Astrocyte (in vitro differentiated cells and primary cell): ENCODE results near the gene RABEP2. TPM values are rescaled to one million over a fixed set of nuclear protein-coding genes. Genes with fewer than 3 reads are reported as not detected.

Experiments used
- DNase-seq: peaks from one replicate; pipeline ENCODE4 v3.0.0-alpha.2; 2010; ENCODE audit warnings: low read depth
- FAIRE-seq: peaks from 2 replicates; lab custom pipeline; 2011; peaks lifted over from hg19 to GRCh38; lab: Jason Lieb, UNC
- H2AFZ ChIP-seq: 2 replicates; pipeline ENCODE4 v1.6.0; 2012; ENCODE audit warnings: low read depth, low read length, inconsistent platforms
- H3K27ac ChIP-seq: 2 replicates; pipeline ENCODE4 v1.5.1; 2011; ENCODE audit warnings: low read depth, low read length, inconsistent platforms
- H3K27me3 ChIP-seq: 2 replicates; pipeline ENCODE4 v1.6.0; 2011; ENCODE audit warnings: low read length, inconsistent platforms; ENCODE audit not compliant: insufficient read depth
- H3K36me3 ChIP-seq: 2 replicates; pipeline ENCODE4 v1.5.1; 2011; ENCODE audit warnings: low read length, inconsistent platforms; ENCODE audit not compliant: insufficient read depth
- H3K4me1 ChIP-seq: 2 replicates; pipeline ENCODE4 v1.5.1; 2011; ENCODE audit warnings: low read length, inconsistent platforms; ENCODE audit not compliant: insufficient read depth
- H3K4me2 ChIP-seq: 2 replicates; pipeline ENCODE4 v1.6.0; 2012; ENCODE audit warnings: low read length, inconsistent platforms
- H3K4me3 ChIP-seq: 2 replicates; pipeline ENCODE4 v1.5.1; 2011; ENCODE audit warnings: low read depth, mild to moderate bottlenecking, low read length, inconsistent platforms; ENCODE audit not compliant: insufficient read depth
- H3K79me2 ChIP-seq: 2 replicates; pipeline ENCODE4 v1.6.0; 2012; ENCODE audit warnings: mild to moderate bottlenecking, low read length, inconsistent platforms; ENCODE audit not compliant: insufficient read depth
- H3K9ac ChIP-seq: 2 replicates; pipeline ENCODE4 v1.6.0; 2012; ENCODE audit warnings: mild to moderate bottlenecking, low read length, inconsistent platforms
- H3K9me3 ChIP-seq: 2 replicates; pipeline ENCODE4 v1.5.1; 2012; ENCODE audit warnings: low read depth, mild to moderate bottlenecking, low read length, inconsistent platforms; ENCODE audit not compliant: insufficient read depth
- H4K20me1 ChIP-seq: 2 replicates; pipeline ENCODE4 v1.6.0; 2012; ENCODE audit warnings: low read length, inconsistent platforms; ENCODE audit not compliant: insufficient read depth
- H3K27ac Mint-ChIP-seq: one replicate; pipeline ENCODE4 v1.8.0; 2021; ENCODE audit warnings: mild to moderate bottlenecking, mixed read lengths; ENCODE audit not compliant: unreplicated experiment
- H3K27me3 Mint-ChIP-seq: one replicate; pipeline ENCODE4 v1.8.0; 2021; ENCODE audit warnings: low read depth, mixed read lengths; ENCODE audit not compliant: unreplicated experiment
- H3K36me3 Mint-ChIP-seq: one replicate; pipeline ENCODE4 v1.8.0; 2021; ENCODE audit warnings: low read depth, mixed read lengths; ENCODE audit not compliant: unreplicated experiment
- H3K4me1 Mint-ChIP-seq: one replicate; pipeline ENCODE4 v1.8.0; 2021; ENCODE audit warnings: low read depth, mixed read lengths; ENCODE audit not compliant: unreplicated experiment
- H3K4me3 Mint-ChIP-seq: one replicate; pipeline ENCODE4 v1.8.0; 2021; ENCODE audit warnings: mild to moderate bottlenecking, moderate library complexity, mixed read lengths; ENCODE audit not compliant: unreplicated experiment
- H3K9me3 Mint-ChIP-seq: one replicate; pipeline ENCODE4 v1.8.0; 2021; ENCODE audit warnings: mild to moderate bottlenecking, mixed read lengths; ENCODE audit not compliant: unreplicated experiment
- EZH2 ChIP-seq: IDR thresholded peaks from 2 replicates; pipeline ENCODE4 v1.6.1; 2012; ENCODE audit warnings: mild to moderate bottlenecking, low read length, inconsistent platforms; ENCODE audit not compliant: insufficient read depth
- total RNA-seq: library from RNA; stranded (reverse); gene quantifications from 2 replicates; pipeline ENCODE4 v1.2.1, GENCODE V29; 2021
- TF ChIP-seq, protein P1 (sequence below): IDR thresholded peaks from 2 replicates; pipeline ENCODE4 v1.5.1; 2011; ENCODE audit warnings: low read depth, mild to moderate bottlenecking, inconsistent platforms, low read length, moderate library complexity; ENCODE audit not compliant: insufficient read depth

Gene RABEP2
- total RNA-seq, 1 donor from 2014 or later, result 19.4 TPM

DNA sequence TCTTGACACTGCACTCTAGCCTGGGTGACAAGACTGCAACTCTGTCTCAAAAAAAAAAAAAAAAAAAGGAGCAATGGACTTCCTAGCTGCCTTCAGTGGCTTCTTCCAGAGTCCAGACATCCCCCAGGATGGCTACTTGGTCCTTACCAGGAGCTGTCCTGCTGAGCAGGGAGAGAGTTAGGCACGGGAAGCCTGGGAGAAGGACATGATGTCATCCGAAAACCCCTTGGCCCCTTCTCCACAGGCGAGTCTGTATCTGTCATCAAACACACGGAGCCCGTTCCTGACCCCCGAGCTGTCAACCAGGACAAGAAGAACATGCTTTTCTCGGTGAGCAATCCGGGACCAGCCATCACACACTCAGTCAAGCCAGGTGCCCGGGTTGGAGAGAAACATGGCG is 38.1 kb downstream of the RABEP2 start:
- no peaks in the 10 kb centered on the region for H3K27me3 ChIP-seq
- no peaks in the 10 kb centered on the region for H3K36me3 ChIP-seq
- no peak overlapping the region for H3K27ac ChIP-seq
- H4K20me1 ChIP-seq, result no peaks in the 10 kb centered on the region
- H3K9ac ChIP-seq, result no peak overlapping the region
- no peaks in the 10 kb centered on the region for H3K9me3 Mint-ChIP-seq
- no peak overlapping the region for H2AFZ ChIP-seq
- H3K4me1 ChIP-seq, result no peaks in the 10 kb centered on the region
- no peak for FAIRE-seq
- no peak overlapping the region for H3K4me3 Mint-ChIP-seq
- H3K27me3 Mint-ChIP-seq, result peaks cover 5% of the 10 kb centered on the region
- H3K36me3 Mint-ChIP-seq, result peaks cover 2% of the 10 kb centered on the region
- no peak overlapping the region for H3K27ac Mint-ChIP-seq
- no peak for DNase-seq
- H3K4me3 ChIP-seq, result no peak overlapping the region
- H3K4me1 Mint-ChIP-seq, result no peaks in the 10 kb centered on the region
- no peaks in the 10 kb centered on the region for H3K79me2 ChIP-seq
- H3K4me2 ChIP-seq, result no peak overlapping the region
- TF ChIP-seq EZH2, result no peak
- TF ChIP-seq, protein P1, sequence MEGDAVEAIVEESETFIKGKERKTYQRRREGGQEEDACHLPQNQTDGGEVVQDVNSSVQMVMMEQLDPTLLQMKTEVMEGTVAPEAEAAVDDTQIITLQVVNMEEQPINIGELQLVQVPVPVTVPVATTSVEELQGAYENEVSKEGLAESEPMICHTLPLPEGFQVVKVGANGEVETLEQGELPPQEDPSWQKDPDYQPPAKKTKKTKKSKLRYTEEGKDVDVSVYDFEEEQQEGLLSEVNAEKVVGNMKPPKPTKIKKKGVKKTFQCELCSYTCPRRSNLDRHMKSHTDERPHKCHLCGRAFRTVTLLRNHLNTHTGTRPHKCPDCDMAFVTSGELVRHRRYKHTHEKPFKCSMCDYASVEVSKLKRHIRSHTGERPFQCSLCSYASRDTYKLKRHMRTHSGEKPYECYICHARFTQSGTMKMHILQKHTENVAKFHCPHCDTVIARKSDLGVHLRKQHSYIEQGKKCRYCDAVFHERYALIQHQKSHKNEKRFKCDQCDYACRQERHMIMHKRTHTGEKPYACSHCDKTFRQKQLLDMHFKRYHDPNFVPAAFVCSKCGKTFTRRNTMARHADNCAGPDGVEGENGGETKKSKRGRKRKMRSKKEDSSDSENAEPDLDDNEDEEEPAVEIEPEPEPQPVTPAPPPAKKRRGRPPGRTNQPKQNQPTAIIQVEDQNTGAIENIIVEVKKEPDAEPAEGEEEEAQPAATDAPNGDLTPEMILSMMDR, result no peak
- H3K9me3 ChIP-seq, result no peaks in the 10 kb centered on the region

DNA sequence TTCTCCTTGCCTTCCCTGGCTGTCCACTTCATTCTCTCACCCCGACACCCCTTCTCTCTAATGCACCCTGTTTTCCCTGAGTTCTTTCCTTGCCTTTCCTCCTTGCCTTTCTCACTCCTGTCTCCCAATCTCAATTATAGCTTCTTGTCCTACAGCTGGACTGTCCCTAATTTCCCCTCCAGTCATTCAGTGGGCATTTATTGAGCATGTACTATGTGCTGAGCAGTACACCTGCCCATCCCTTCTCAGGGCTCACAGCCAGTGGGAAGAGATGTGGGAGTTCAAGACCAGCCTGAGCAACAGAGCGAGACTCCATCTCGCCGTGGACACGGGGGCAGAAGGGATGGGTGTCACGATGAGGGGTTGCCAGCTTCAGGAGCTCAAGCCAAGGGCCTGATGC is 41.0 kb downstream of the RABEP2 start:
- DNase-seq (no peak), FAIRE-seq (no peak)
- Histone ChIP-seq H3K4me1 (peaks cover 13% of the 10 kb centered on the region), H3K27ac (no peak overlapping the region), H3K27me3 (no peaks in the 10 kb centered on the region), H3K36me3 (no peaks in the 10 kb centered on the region), H4K20me1 (no peaks in the 10 kb centered on the region), H3K79me2 (no peaks in the 10 kb centered on the region), H3K4me2 (no peak overlapping the region), H3K4me3 (no peak overlapping the region), H2AFZ (no peak overlapping the region), H3K9me3 (no peaks in the 10 kb centered on the region), H3K9ac (no peak overlapping the region)
- Mint-ChIP-seq H3K4me1 (no peaks in the 10 kb centered on the region), H3K36me3 (peaks cover 7% of the 10 kb centered on the region), H3K27me3 (peaks cover 13% of the 10 kb centered on the region), H3K27ac (no peak overlapping the region), H3K4me3 (no peak overlapping the region), H3K9me3 (no peaks in the 10 kb centered on the region)
- no peak for TF ChIP-seq EZH2
- TF ChIP-seq, protein P1, result no peak

DNA sequence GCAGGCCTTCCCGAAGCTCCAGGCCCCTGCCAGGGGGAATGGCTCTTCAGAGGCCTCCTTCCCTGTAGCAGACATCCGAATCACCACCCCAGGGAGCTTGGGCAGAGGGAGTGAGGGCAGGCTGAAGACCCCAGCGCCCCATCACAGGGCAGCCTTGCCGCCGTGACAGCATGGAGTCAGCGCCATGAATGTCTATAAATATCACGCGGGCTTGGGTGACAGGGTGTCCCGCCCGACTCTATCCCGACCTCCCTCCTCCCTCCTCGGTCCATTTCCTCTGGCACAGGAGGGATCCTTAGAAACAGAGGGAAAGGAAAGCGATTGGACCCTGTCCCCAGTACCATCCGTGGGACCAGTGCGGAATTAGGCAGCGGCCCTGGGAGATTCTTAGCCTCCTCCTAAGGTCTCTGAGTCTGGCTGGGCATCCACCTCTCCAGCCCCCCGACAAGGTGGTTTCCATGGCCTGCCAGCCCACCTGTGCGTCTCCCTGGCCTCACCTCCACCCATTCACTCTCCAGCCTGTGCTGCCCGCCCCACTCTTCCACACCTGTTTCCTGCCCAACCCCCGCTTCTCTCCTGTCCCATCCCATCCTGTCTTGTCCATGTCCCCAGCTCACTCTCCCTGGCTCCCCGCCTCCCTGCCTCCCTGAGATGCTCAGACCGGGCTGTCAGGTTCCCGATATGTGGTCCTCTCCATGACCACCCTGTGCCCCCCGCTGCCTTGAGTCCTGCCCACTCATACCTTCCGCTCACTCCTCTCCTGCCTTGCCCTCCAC is 41.6 kb downstream of the RABEP2 start:
- no peaks in the 10 kb centered on the region for H3K4me1 Mint-ChIP-seq
- no peak for TF ChIP-seq EZH2
- TF ChIP-seq, protein P1, result no peak
- Histone ChIP-seq H3K9ac (no peak overlapping the region), H3K9me3 (no peaks in the 10 kb centered on the region), H3K4me1 (peaks cover 13% of the 10 kb centered on the region), H3K79me2 (no peaks in the 10 kb centered on the region), H3K27ac (no peak overlapping the region), H3K4me2 (no peak overlapping the region), H3K4me3 (no peak overlapping the region), H4K20me1 (no peaks in the 10 kb centered on the region), H2AFZ (no peak overlapping the region), H3K36me3 (no peaks in the 10 kb centered on the region), H3K27me3 (no peaks in the 10 kb centered on the region)
- DNase-seq (no peak), FAIRE-seq (no peak)
- no peak overlapping the region for H3K4me3 Mint-ChIP-seq
- H3K27me3 Mint-ChIP-seq, result peaks cover 13% of the 10 kb centered on the region
- no peaks in the 10 kb centered on the region for H3K9me3 Mint-ChIP-seq
- H3K27ac Mint-ChIP-seq, result no peak overlapping the region
- H3K36me3 Mint-ChIP-seq, result peaks cover 7% of the 10 kb centered on the region
